Measurements from ENCODE around the gene DYNC2LI1. TPM values are rescaled to one million over a fixed set of nuclear protein-coding genes. Genes with fewer than 3 reads are reported as not detected.

The DYNC2LI1 gene
- total RNA-seq, 1 donor from 2014 or later, result 8.1 TPM

DNA sequence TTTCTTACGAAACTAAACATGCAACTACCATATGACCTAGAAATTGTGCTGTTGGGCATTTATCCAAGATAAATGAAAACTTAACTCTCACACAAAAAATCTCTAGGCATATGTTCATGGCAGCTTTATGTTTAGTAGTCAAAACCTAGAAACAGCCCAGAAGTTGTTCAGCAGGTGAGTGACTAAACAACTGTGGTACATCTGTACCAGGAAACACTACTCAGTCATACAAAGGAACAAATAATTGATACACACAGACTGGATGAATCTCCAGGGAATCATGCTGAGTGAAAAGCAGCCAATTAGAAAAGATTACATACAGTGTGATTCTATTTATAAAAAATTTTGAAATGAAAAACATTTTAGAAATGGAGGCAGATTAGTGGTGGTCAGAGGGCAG lies 29.3 kb downstream of the DYNC2LI1 start:
- DNase-seq, result no peak
- Histone ChIP-seq H3K4me3 (no peak overlapping the region), H3K27ac (replicated peaks) (no peak overlapping the region), H3K4me1 (no peaks in the 10 kb centered on the region), H3K27me3 (ENCODE audit: low read depth) (no peaks in the 10 kb centered on the region), H3K36me3 (peaks cover 41% of the 10 kb centered on the region), H3K9me3 (replicated peaks) (no peaks in the 10 kb centered on the region)
- TF ChIP-seq, protein P1, sequence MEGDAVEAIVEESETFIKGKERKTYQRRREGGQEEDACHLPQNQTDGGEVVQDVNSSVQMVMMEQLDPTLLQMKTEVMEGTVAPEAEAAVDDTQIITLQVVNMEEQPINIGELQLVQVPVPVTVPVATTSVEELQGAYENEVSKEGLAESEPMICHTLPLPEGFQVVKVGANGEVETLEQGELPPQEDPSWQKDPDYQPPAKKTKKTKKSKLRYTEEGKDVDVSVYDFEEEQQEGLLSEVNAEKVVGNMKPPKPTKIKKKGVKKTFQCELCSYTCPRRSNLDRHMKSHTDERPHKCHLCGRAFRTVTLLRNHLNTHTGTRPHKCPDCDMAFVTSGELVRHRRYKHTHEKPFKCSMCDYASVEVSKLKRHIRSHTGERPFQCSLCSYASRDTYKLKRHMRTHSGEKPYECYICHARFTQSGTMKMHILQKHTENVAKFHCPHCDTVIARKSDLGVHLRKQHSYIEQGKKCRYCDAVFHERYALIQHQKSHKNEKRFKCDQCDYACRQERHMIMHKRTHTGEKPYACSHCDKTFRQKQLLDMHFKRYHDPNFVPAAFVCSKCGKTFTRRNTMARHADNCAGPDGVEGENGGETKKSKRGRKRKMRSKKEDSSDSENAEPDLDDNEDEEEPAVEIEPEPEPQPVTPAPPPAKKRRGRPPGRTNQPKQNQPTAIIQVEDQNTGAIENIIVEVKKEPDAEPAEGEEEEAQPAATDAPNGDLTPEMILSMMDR (IDR thresholded peaks at IDR 0.05; ENCODE audit: borderline replicate concordance), result no peak
- intact Hi-C loops (cut with micrococcal nuclease), result no loop called here

DNA sequence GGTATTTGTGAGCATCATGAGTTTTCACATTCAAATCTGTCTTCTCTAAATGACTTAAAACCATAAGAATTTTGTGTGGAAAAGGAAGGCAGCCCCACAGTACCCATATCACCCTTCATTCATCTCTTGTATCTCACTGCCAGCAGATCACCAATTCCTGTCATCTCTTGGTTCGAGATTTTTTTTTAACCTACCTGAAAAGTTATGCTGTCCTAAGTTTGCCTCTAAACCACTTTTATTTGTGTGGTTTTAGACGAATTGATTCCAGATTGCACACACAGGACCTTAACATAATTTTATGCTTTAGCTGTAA lies 32.8 kb downstream of the DYNC2LI1 start:
- TF ChIP-seq, protein P1 (IDR thresholded peaks at IDR 0.05; ENCODE audit: borderline replicate concordance), result no peak
- intact Hi-C loops (cut with micrococcal nuclease), result no loop called here
- no peaks in the 10 kb centered on the region for H3K27me3 ChIP-seq (ENCODE audit: low read depth)
- no peak overlapping the region for H3K27ac ChIP-seq (replicated peaks)
- no peak for DNase-seq
- no peaks in the 10 kb centered on the region for H3K4me1 ChIP-seq
- H3K9me3 ChIP-seq (replicated peaks), result no peaks in the 10 kb centered on the region
- no peak overlapping the region for H3K4me3 ChIP-seq
- peaks cover 48% of the 10 kb centered on the region for H3K36me3 ChIP-seq

DNA sequence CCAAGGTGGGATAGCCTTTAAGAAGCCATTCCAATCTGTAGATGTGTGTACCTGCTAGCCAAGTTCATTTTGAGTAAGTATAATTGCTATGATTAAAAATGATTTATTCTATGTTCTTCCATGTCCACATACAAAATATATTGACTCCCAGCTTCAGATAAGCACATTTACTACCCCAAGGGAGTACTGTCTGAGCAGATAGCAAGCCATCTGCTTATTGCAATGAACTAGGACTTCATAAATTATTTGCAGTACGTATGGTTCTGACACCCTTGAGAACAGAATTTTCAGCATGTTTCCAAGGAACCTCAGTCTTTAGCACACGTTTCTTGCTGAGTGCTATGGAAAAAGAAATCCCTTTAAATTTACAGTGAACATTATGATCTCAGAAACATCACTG lies 36.6 kb downstream of the DYNC2LI1 start:
- H3K27ac ChIP-seq (replicated peaks), result no peak overlapping the region
- intact Hi-C loops (cut with micrococcal nuclease), result no loop called here
- no peaks in the 10 kb centered on the region for H3K27me3 ChIP-seq (ENCODE audit: low read depth)
- no peak overlapping the region for H3K4me3 ChIP-seq
- TF ChIP-seq, protein P1 (IDR thresholded peaks at IDR 0.05; ENCODE audit: borderline replicate concordance), result no peak
- DNase-seq, result no peak
- peaks cover 26% of the 10 kb centered on the region for H3K36me3 ChIP-seq
- H3K4me1 ChIP-seq, result no peaks in the 10 kb centered on the region
- no peaks in the 10 kb centered on the region for H3K9me3 ChIP-seq (replicated peaks)

DNA sequence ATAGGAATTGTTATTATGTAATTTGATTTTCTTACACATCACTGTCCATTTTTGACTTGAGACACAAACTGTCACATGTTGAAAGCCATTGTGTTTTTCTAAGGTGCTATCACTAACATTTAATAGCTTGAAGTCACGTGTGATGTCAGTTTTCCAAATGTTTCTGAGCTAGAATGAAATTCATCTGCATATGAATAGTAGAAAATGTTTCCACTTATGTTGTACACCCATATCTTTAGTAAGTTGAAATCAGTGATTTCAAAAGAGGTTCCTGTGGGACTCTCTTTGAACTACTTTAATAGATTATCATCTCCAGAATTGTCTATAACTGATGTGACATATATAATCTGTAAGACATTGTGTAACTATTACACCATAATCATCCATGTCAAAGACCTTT lies 37.0 kb downstream of the DYNC2LI1 start:
- no peak overlapping the region for H3K27ac ChIP-seq (replicated peaks)
- H3K36me3 ChIP-seq, result peaks cover 22% of the 10 kb centered on the region
- H3K4me1 ChIP-seq, result no peaks in the 10 kb centered on the region
- no peak for DNase-seq
- intact Hi-C loops (cut with micrococcal nuclease), result no loop called here
- H3K27me3 ChIP-seq (ENCODE audit: low read depth), result no peaks in the 10 kb centered on the region
- H3K9me3 ChIP-seq (replicated peaks), result no peaks in the 10 kb centered on the region
- TF ChIP-seq, protein P1 (IDR thresholded peaks at IDR 0.05; ENCODE audit: borderline replicate concordance), result no peak
- H3K4me3 ChIP-seq, result no peak overlapping the region

DNA sequence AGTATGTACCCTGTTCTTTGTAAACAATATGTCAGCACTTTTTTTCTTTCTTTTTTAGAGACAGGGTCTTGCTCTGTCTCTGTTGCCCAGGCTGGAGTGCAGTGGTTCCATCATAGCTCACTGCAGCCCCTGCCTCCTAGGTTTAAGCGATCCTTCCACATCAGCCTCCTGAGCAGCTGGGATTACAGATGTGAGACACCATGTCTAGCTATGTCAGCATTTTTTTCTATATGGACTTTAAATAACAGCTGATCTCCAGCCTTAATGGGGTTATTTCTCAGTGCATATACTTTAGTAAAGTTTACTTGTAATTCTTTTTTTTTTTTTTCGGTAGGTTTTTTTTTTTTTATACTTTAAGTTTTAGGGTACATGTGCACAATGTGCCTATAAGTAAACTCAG lies 38.2 kb downstream of the DYNC2LI1 start:
- H3K9me3 ChIP-seq (replicated peaks), result no peaks in the 10 kb centered on the region
- peaks cover 12% of the 10 kb centered on the region for H3K36me3 ChIP-seq
- no peaks in the 10 kb centered on the region for H3K4me1 ChIP-seq
- H3K27me3 ChIP-seq (ENCODE audit: low read depth), result no peaks in the 10 kb centered on the region
- no peak for DNase-seq
- TF ChIP-seq, protein P1 (IDR thresholded peaks at IDR 0.05; ENCODE audit: borderline replicate concordance), result no peak
- no peak overlapping the region for H3K4me3 ChIP-seq
- H3K27ac ChIP-seq (replicated peaks), result no peak overlapping the region
- intact Hi-C loops (cut with micrococcal nuclease), result no loop called here

DNA sequence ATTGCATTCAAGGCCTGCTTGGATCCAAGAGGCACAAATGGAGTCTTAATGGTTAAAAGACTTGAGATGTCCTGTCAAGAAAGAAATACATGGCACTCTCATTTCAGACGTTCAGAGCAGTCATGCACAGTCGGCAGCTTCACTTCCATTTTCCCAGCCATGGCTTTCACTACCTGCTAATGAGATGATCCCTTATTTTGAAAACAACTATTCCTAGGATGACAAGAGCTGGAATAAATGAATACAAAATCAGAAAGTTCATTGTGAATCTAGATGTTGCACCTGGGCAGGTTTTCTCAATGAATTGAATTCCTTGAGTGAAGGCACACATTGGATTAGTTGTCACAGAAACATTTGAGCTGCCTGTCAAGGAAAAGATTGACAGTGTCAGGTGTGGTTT lies 39.1 kb downstream of the DYNC2LI1 start:
- no peak overlapping the region for H3K27ac ChIP-seq (replicated peaks)

More for the DNA sequence above, 39.1 kb downstream of the DYNC2LI1 start:
- no peaks in the 10 kb centered on the region for H3K9me3 ChIP-seq (replicated peaks)
- H3K36me3 ChIP-seq, result peaks cover 7% of the 10 kb centered on the region
- TF ChIP-seq, protein P1 (IDR thresholded peaks at IDR 0.05; ENCODE audit: borderline replicate concordance), result no peak
- H3K27me3 ChIP-seq (ENCODE audit: low read depth), result no peaks in the 10 kb centered on the region
- no peak for DNase-seq
- no peak overlapping the region for H3K4me3 ChIP-seq
- H3K4me1 ChIP-seq, result no peaks in the 10 kb centered on the region
- intact Hi-C loops (cut with micrococcal nuclease), result no loop called here

Data from left ventricle myocardium inferior (tissue), 1 donor.